ENCODE data around the gene DIAPH2.

DNA sequence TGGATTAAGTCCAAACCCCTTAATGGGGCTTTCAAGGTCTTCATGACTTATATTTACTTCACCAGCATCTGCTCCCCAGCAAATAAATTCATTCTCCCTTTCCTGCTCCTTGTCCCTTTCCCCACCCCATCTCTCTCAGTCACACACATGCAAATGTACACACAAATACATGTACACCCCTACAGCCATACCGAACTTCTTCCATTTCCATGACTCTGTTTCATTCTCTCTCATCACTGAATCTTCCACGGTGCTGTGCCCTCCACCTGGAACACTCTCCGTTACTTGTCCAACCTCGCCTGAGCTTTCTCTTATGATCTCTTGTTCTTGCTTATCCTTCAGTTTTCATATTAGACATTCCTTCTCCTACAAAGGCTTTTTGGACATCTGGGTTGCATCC, 177.0 kb downstream of the DIAPH2 start:
- TF ChIP-seq, protein P1, sequence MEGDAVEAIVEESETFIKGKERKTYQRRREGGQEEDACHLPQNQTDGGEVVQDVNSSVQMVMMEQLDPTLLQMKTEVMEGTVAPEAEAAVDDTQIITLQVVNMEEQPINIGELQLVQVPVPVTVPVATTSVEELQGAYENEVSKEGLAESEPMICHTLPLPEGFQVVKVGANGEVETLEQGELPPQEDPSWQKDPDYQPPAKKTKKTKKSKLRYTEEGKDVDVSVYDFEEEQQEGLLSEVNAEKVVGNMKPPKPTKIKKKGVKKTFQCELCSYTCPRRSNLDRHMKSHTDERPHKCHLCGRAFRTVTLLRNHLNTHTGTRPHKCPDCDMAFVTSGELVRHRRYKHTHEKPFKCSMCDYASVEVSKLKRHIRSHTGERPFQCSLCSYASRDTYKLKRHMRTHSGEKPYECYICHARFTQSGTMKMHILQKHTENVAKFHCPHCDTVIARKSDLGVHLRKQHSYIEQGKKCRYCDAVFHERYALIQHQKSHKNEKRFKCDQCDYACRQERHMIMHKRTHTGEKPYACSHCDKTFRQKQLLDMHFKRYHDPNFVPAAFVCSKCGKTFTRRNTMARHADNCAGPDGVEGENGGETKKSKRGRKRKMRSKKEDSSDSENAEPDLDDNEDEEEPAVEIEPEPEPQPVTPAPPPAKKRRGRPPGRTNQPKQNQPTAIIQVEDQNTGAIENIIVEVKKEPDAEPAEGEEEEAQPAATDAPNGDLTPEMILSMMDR (conservative IDR thresholded peaks at IDR 0.05; ENCODE audit: low read depth in 2 of 2): no peak
- TF ChIP-seq CREB1 (CRISPR knock-in tag; IDR thresholded peaks at IDR 0.05; ENCODE audit: low read depth) (no peak), POLR2AphosphoS5 (IDR thresholded peaks at IDR 0.05; ENCODE audit: low read depth) (no peak), EZH2phosphoT487 (IDR thresholded peaks at IDR 0.05; ENCODE audit: unreplicated experiment) (no peak), EZH2 (IDR thresholded peaks at IDR 0.05; ENCODE audit: low read depth, unreplicated experiment) (no peak)
- TF ChIP-seq, protein P2, sequence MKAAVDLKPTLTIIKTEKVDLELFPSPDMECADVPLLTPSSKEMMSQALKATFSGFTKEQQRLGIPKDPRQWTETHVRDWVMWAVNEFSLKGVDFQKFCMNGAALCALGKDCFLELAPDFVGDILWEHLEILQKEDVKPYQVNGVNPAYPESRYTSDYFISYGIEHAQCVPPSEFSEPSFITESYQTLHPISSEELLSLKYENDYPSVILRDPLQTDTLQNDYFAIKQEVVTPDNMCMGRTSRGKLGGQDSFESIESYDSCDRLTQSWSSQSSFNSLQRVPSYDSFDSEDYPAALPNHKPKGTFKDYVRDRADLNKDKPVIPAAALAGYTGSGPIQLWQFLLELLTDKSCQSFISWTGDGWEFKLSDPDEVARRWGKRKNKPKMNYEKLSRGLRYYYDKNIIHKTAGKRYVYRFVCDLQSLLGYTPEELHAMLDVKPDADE (IDR thresholded peaks at IDR 0.05): no peak

Data from GM23338 (cell line).